HG03439 (cell line): ENCODE results near the gene PPP5C.

Experiments used
- ATAC-seq: cut with Tn5 transposase; IDR thresholded peaks from one replicate; pipeline ENCODE4 v1.9.1; 2021; ENCODE audit warnings: mild to moderate bottlenecking, moderate library complexity; ENCODE audit not compliant: unreplicated experiment

The PPP5C gene

GRCh38 chr19:46330319-46330918 lies 16.5 kb upstream of the PPP5C start:
- ATAC-seq, result no peak

GRCh38 chr19:46337487-46337886 lies 9.4 kb upstream of the PPP5C start:
- ATAC-seq, result no peak

- no peak for ATAC-seq
Measured at GRCh38 chr19:46339446-46339845, 7.4 kb upstream of the PPP5C start.

GRCh38 chr19:46340051-46340659 lies 6.7 kb upstream of the PPP5C start:
- no peak for ATAC-seq

- ATAC-seq, result no peak
Measured at GRCh38 chr19:46341937-46342336, 5.0 kb upstream of the PPP5C start.

GRCh38 chr19:46344363-46344762 lies 2.5 kb upstream of the PPP5C start:
- no peak for ATAC-seq

- no peak for ATAC-seq
Measured at GRCh38 chr19:46345157-46345556, 1.7 kb upstream of the PPP5C start.

- ATAC-seq, result no peak
Measured at GRCh38 chr19:46347572-46347883, 641 bp downstream of the PPP5C start.

GRCh38 chr19:46347985-46348384 lies 1.1 kb downstream of the PPP5C start:
- no peak for ATAC-seq

GRCh38 chr19:46349311-46349993 lies 2.6 kb downstream of the PPP5C start:
- no peak for ATAC-seq

GRCh38 chr19:46350029-46350757 lies 3.3 kb downstream of the PPP5C start:
- ATAC-seq, result no peak

GRCh38 chr19:46350758-46351159 lies 3.9 kb downstream of the PPP5C start:
- ATAC-seq, result no peak

- no peak for ATAC-seq
Measured at GRCh38 chr19:46351241-46352041, 4.6 kb downstream of the PPP5C start.

- no peak for ATAC-seq
Measured at GRCh38 chr19:46353730-46354528, 7.0 kb downstream of the PPP5C start.

GRCh38 chr19:46355234-46356148 lies 8.6 kb downstream of the PPP5C start:
- no peak for ATAC-seq

- ATAC-seq, result no peak
Measured at GRCh38 chr19:46356149-46357055, 9.5 kb downstream of the PPP5C start.

- no peak for ATAC-seq
Measured at GRCh38 chr19:46357846-46358583, 11.1 kb downstream of the PPP5C start.

- ATAC-seq, result no peak
Measured at GRCh38 chr19:46361915-46362314, 15.0 kb downstream of the PPP5C start.
